Forelimb muscle (tissue), 1 donor: ENCODE measurements around the gene NGLY1. TPM values are rescaled to one million over a fixed set of nuclear protein-coding genes. Genes with fewer than 3 reads are reported as not detected.

Experiments used
- DNase-seq: peaks from one replicate; pipeline ENCODE4 v3.0.0-alpha.2; 2013; ENCODE audit warnings: low read depth
- polyA plus RNA-seq: library from polyadenylated mRNA; unstranded; fragments of 120-200 nt; gene quantifications from one replicate; pipeline ENCODE4 v1.2.1, GENCODE V29; 2013; ENCODE audit not compliant: insufficient read length

The NGLY1 gene
- polyA plus RNA-seq, 1 donor: 35.3 TPM

DNA sequence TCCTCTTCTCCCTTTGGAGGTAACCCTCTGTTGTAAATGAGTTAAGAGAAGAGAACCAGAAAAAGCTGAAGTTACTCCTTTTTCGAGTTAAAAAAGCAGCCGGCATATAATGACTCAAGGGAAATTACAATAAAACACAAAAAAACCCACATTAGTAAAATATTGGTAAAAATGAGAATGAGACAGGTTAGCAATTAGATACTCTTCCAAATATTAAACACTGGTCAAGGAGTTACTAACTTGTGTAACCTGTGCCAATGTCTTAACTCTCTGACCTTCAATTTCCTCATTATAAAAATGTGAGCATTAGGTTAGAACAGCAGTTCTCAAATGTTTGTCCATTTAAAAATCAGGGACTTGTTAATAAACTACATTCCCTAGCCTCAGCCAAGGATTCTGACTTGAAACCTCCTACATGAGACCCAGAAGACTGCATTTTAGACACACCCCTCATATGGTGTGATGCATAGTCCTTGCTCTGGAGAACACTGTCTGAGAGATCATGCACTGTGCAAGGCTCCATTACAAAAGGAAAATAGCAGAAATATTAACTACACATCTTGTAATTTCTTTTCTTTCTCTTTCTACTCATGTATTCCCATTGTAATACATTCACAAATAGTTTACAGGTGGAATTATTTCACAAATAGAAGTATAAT is 75.8 kb downstream of the NGLY1 start:
- no peak for DNase-seq

DNA sequence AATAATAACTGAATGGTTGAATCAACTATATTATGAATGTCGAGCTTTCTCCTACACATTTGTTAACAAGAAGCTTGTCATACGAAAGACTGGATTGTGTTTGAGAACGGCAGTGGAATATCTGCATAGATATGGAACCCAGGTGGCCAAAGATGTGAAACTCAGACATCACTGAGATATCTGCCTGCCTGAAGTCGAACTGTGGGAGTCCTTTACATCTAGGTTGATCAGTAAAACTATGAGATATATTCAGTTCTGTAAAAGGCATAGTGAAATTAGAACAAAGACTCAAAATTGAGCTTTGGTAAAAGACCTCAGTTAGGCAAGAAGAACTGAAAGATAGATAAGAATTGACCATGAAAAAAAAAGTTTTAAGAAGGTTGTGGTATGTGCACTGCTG is 77.0 kb downstream of the NGLY1 start:
- DNase-seq: no peak

DNA sequence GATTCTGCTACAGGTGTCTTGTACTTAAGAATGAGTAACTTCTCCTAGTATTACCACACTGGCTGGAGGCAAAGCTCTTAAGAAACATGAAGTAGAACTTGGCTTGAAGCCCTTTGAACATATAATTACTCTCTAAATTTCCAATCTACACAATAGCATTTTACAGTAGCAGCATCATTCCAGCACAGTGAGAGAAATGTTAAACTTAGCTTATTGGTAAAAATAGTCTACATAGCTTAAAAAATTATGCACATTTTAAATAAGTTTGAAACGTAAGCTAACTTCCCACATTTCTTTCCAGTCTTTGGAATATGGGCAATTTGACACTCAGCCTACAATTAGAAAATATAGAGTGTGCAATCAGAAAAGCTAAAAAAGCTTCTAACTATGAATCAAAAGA is 85.7 kb downstream of the NGLY1 start:
- DNase-seq: no peak

DNA sequence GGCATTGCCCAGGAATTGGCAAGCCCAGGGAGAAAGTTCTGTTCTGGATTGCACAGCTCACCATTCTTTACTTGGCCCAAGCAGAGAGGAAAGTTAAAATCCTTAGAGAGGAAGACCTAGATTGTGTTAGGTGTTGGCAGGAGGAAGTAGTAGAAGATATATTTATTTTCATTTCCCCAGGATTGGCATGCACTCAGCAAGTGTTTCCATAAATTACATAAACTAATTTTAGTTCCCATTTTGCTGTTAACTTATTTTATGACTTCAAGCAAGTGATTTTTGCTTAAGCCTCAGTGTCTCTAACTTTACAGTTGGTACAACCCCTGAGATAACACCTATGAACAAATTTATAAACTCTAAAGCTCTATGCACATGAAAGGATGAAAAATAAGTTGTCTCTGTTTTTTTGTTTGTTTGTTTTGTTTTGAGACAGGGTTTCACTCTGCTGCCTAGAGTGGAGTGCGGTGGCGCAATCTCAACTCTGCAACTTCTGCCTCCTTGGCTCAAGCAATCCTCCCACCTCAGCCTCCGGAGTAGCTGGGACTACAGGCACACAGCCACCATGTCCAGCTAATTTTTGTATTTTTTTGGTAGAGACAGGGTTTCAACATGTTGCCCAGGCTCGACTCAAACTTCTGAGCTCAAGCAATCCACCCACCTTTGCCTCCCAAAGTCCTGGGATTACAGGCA is 87.4 kb downstream of the NGLY1 start:
- DNase-seq: no peak

DNA sequence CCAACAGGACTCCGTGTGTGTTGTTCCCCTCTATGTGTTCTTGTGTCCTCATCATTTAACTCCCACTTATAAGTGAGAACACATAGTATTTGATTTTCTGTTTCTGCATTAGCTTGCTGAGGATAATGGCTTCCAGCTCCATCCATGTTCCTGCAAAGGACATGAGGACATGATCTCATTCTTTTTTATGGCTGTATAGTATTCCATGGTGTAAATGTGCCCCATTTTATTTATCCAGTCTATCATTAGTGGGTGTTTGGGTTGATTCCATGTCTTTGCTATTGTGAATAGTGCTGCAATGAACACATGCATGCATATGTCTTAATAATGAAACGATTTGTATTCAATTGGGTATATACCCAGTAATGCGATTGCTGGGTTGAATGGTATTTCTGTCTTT is 90.0 kb downstream of the NGLY1 start:
- no peak for DNase-seq

DNA sequence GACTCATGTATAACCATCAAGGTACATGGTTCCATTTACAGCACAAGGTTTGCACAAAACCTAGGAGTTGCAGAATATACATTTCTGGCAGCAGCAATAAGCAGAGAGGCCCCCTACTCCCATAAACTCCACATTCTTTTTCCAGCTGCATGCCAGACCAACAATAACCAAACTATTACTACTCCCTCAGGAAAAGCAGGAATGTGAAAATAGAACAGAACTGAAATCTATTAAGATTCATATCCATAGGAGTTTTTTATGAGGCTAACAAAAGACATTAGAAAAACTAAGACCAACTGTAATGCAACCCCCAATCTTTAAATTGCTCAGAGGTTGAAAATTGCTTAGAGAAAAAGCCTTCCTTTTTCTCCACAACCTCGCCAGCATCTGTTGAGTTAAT is 90.9 kb downstream of the NGLY1 start:
- no peak for DNase-seq

DNA sequence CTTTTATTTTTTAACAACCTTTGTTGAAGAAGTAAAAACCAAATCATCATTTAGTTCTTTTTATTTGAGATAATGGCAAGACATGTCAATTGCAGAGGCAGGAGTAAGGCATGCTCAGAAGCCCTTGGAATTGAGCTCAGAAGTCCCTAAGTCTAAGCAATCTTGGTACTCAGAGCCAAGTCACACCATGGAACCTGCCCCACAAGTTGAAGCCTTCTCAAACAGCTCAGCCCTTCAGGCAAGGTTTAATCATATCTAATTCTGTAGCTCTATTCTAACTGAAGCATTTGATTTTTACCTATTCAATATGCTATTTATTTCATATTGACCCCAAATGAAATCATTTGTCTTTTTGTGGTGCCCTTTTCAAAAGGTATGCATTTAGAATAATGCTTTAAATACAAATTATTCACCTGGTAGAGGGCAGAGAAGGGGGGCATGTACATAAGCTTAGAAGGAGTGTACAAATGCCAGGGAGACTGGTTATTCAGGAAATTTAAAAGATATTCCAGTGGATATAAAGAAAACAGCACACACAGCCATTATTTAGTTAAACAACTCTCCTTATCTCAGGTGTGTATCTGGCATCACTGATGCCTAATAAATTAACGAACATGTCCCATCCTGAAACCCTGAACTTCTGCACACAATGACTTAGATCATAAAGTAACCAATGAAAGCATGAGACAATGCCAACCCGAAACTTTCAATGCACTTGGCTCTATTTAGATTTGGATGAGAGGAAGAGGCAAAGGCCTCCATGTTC is 92.3 kb downstream of the NGLY1 start:
- DNase-seq: no peak

DNA sequence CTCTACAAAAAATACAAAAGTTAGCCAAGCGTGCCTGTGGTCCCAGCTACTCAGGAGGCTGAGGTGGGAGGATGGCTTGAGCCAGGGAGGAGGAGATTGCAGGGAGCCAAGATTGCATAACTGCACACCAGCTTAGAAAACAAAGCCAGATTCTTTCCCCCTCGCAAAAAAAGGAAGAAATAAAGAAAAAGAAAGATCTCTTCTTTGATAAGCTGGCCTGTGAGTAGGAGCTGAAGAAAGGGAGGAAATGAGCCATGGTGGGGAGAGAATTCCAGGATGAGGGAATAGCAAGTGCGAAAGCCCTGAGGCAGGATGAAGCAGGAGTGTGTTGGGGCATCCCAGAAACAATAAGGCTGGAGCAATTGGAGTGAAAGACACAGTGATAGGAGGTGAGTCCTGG is 94.0 kb downstream of the NGLY1 start:
- no peak for DNase-seq

DNA sequence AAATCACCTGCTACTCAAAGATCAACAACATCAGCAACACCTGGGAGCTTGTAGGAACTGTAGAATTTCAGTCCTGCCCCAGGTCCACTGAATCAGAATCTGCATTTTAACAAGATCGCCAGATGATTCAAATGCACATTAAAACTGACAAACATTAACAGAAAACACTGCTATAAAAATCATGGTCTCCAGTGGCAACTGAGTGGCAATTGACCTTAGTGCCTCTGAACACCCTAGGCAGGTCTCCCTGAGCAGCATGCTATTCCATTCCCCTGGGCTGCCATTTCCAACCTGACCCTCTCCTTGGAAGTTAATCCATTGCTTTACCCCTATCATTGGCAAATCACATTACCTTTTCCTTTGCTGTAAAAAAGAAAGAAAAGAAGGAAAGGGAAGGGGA is 95.5 kb downstream of the NGLY1 start:
- DNase-seq: no peak

DNA sequence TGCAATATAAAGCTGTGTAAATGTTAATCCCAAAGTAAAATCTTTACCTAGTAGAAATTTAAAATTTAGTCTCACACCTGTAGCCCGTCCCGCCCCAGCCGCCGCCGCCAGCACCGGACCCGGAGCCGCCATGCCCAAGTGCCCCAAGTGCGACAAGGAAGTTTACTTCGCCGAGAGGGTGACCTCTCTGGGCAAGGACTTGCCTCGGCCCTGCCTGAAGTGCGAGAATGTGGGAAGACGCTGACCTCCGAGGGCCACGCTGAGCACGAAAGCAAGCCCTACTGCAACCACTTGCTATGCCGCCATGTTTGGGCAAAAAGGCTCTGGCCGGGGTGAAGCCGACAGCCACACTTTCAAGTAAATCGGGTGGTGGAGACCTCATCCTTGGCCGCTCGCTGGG is 96.5 kb downstream of the NGLY1 start:
- no peak for DNase-seq

DNA sequence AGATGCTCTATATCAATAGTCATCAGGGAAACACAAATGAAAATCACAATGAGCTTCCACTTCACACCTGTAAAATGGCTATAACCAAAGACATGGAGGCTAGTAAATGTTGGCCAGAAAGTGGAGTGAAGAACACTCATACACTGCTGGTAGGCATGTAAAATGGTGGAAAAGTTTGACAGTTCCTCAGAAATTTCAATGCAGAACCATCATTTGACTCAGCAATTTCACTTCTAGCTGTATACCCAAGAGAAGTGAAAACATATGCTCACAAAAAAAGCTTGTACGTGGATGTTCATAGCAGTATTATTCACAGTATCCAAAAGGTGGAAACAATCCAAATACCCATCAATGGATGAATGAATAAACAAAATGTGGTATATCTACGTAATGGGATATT is 99.4 kb downstream of the NGLY1 start:
- DNase-seq: no peak

DNA sequence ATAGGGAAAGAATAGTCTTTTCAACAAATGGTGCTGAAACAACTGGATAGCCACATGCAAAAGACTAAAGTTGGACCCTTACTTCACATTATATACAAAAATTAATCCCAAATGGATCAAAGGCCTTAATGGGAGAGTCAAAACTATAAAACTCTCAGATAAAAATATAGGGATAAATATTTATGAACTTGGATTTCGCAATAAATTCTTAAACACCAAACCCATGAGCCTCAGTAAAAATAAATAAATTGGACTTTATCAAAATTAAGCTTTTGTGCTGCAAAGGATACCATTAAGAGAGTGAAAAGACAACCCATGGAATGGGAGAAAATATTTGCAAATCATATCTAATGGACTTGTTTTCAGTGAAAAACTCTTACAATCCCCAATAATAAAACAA is 99.8 kb downstream of the NGLY1 start:
- no peak for DNase-seq

DNA sequence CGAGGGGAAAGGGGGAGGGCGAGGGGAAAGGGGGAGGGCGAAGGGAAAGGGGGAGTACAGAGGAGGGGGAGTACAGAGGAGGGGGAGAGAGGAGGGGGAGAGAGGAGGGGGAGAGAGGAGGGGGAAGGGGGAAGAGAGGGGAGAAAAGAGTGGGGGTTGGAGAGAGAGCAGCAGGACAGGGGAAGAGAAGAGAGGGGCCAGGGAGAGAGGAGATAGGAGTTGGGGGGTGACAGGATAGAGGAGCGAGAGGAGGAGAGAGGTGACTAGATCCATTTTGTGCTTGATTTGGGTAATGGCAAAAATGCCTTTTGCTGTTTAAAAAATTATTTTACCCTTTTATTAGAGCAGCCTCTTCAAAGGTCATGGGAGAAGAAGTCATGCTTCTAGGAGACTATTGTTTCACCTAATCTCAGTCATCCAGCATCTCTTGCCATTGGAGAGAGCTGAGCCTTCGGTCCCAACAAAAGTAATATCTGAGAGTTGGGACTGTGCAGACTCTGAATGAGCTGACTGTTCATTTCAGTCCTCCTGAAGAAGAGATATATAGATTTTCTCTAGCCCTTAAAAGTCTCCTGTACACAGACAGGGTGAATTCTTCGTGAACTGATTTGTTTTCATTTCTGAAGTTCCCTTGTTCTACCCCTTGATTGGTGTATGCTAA is 103.5 kb downstream of the NGLY1 start:
- DNase-seq: no peak

DNA sequence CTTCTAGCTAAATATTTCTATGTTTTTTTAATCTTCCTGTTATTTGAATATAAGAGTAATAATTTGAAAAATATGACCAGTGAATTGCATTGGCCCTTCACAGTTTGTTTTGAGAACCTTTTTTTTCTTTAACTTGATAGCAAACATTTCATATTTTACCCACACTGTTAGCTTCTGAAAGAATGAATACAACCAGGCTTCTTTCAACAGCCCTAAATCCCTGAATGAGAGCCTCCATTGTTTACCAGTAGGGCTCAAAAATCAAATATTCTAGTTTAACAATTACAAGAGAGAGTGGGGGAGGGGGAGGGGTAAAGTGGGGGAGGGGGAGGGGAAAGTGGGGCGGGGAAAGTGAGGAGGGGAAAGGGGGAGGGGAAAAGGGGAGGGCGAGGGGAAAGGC is 104.1 kb downstream of the NGLY1 start:
- no peak for DNase-seq

DNA sequence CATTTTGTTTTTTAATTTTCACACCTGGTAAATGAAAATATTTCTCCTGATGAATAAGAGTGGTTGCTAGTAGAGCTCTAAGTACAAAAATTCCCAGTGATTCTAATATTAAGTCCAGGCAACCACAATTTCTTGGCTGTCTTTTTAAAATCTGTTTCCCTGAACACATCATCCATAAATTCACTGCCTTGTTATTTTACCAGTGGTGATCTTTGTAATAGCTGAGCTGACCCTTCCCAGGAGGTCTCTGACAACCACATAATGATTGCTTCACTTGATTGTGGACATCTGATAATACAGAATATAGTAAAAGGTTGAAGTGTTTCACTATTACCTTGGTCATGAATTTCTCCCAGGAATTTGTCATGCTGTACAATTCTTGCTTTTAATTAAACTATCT is 104.7 kb downstream of the NGLY1 start:
- DNase-seq: no peak

DNA sequence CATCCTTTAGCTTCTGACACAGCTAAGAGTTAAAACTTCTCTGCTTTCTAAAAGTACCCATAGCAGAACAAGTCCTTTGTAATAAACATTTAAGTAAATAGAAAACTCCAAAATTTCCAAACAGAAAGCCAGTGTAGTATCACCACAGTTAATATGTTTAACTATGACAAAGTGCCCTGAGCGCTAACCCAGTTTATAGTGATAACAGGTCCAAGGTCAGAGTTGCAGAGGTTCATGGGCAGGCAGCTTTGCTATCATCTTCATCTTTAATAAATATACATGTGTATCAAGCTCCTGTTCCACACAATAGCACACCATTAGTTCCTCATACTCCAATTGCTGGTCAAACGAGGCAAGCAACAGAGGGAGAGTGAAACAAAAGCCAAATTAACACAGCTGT is 106.1 kb downstream of the NGLY1 start:
- no peak for DNase-seq

DNA sequence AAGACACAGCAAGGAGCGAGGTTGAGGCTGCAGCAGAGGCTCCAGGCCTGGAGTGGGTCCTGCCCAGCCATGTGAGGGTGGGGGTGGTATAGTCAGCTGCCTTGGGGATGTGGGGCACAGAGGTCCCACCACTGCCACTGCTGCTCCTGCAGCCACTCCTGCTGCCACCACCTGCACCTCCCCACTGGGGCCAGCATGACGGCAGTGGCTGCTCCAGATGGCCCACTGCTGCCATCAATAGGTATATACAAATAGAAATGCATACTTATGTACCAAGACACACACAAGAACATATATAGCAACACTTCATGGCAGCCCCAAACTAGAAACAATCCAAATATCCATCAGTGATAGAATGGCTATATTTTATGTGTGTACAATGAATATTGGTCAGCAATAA is 108.6 kb downstream of the NGLY1 start:
- no peak for DNase-seq

DNA sequence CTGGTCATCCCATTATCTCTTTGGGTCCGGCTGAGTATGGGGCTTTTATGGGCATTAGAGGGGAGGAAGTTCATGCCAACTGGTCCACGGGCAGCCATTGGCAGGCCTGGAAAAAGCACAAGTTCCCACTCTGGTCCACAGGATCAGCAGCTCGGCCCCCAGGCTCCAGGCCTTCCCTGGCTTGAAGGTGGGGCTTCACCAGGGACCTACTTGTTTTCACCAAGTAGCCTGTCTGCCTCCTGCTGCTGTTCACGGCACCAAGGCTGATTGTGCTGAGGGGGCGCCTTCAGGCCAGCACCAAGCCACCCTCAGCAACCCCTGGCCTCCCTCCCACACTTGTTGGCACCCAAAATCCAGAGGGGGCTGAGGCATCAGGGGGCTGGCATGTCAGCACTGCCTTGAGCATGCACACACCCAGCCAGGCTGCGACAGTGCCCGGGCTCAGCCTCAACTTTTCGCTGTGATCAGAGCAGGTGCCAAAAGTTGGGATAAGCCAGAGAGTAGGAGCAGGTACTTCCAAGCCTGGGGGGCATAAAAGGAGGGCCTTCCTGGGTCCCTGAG is 109.4 kb downstream of the NGLY1 start:
- DNase-seq: no peak
